Cardiac fibroblast (primary cell): ENCODE data around the gene CLCNKA.
"Not testable (repeated sequence)": the region's sequence is repeated elsewhere in the genome, so short reads cannot be mapped to it uniquely, and the experiment has no call there.

Experiments used
- DNase-seq, 2 donors: peaks; one replicate each; pipeline versions ENCODE4 v3.0.0 to v3.0.0-alpha.2; 2010; ENCODE audit warnings: low read depth in 2 of 2
- H3K4me3 ChIP-seq, 2 donors: replicated peaks in 1 of 2; 1 replicate in 1 of 2; 2 replicates in 1 of 2; pipeline ENCODE4 v1.5.1; 2011; ENCODE audit warnings: low read depth in 2 of 2, low read length in 2 of 2, mild to moderate bottlenecking in 2 of 2, moderate library complexity in 1 of 2
- CTCF ChIP-seq: IDR thresholded peaks from one replicate; pipeline ENCODE4 v1.5.1; 2011; ENCODE audit warnings: low read depth, mild to moderate bottlenecking, low read length, inconsistent platforms

CLCNKA gene

GRCh38 chr1:16054598-16055540 lies 33.0 kb downstream of the CLCNKA start:
- no peak for TF ChIP-seq CTCF
- DNase-seq: no peak
- H3K4me3 ChIP-seq: no peak overlapping the region

GRCh38 chr1:16055613-16056520 lies 34.0 kb downstream of the CLCNKA start:
- peak; percentile 94 for TF ChIP-seq CTCF
- H3K4me3 ChIP-seq: no peak overlapping the region
- peak; percentile 78 to 82 for DNase-seq

GRCh38 chr1:16056521-16056912 lies 34.7 kb downstream of the CLCNKA start:
- not testable (repeated sequence) for DNase-seq, H3K4me3 ChIP-seq

- H3K4me3 ChIP-seq, DNase-seq: not testable (repeated sequence)
Observed at GRCh38 chr1:16057314-16057915, 35.6 kb downstream of the CLCNKA start.

GRCh38 chr1:16058394-16059120 lies 36.7 kb downstream of the CLCNKA start:
- DNase-seq, H3K4me3 ChIP-seq: not testable (repeated sequence)

GRCh38 chr1:16061266-16061665 lies 39.4 kb downstream of the CLCNKA start:
- DNase-seq: no peak
- no peak overlapping the region for H3K4me3 ChIP-seq

GRCh38 chr1:16061989-16062686 lies 40.3 kb downstream of the CLCNKA start:
- not testable (repeated sequence) for H3K4me3 ChIP-seq, DNase-seq

More at GRCh38 chr1:16061266-16061665, 39.4 kb downstream of the CLCNKA start:
- no peak for TF ChIP-seq CTCF

- H3K4me3 ChIP-seq, DNase-seq: not testable (repeated sequence)
Observed at GRCh38 chr1:16062687-16063075, 40.8 kb downstream of the CLCNKA start.
